Uterus (tissue), 2 donors: ENCODE results near the gene COL15A1.

Source experiments
- POLR2A ChIP-seq, 2 donors: fragments of 450-650 bp; IDR thresholded peaks; one replicate each; pipeline ENCODE4 v1.6.1; 2016; ENCODE audit warnings: antibody characterized with exemption in 2 of 2, mild to moderate bottlenecking in 1 of 2, moderate library complexity in 1 of 2
- TF ChIP-seq, protein P1 (sequence below), 4 experiments: fragments of 200-600 bp in 2 of 4; fragments of 450-650 bp in 2 of 4; sonication (generic) in 2 of 4; IDR thresholded peaks; one replicate each; pipeline ENCODE4 v1.5.1; 2016 to 2019; ENCODE audit warnings: antibody characterized with exemption in 4 of 4, mild to moderate bottlenecking in 2 of 4, moderate library complexity in 1 of 4

DNA sequence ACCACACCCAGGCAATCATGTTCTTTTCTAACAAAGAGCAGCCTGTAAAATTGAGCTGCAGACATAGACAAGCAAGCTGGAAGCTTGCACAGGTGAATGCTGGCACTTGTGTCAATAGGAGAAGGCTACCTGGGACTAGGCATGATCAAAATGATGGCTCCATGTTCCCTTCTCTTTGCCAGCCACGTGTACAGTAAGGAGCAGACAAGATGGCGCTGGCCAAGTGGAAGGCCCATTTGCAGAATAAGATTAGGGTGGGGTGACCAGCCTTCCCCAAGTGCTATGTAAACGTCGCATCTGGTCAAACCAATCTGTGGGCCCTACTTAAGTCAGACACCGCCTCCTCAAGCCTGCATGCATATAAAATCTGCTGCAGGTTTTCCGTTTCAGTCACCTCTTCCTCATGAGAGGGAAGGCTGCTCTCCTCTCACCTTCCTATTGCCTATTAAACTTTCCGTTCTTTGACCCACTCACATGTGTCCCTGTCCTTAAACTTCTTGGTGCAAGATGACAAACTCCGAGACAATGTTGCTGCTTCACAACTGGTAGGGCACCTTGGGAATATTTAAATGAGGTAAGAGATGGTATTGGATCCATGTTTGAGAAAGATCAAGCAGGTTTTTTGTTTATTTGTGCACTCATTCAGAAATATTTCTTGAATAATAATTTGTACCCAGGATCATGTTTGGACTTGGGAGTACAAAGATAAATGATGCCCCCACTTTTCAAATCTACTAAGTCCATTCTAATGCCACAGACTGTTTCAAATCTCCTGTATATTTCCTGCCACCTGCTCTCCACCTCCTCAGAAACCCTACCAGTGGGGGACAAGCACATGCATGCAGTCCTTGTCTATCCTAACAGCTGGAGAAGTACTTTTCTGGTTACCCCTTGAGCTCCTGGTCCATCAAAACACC, 130.5 kb downstream of the COL15A1 start:
- TF ChIP-seq POLR2A (IDR thresholded peaks at IDR 0.05) = no peak
- TF ChIP-seq, protein P1, sequence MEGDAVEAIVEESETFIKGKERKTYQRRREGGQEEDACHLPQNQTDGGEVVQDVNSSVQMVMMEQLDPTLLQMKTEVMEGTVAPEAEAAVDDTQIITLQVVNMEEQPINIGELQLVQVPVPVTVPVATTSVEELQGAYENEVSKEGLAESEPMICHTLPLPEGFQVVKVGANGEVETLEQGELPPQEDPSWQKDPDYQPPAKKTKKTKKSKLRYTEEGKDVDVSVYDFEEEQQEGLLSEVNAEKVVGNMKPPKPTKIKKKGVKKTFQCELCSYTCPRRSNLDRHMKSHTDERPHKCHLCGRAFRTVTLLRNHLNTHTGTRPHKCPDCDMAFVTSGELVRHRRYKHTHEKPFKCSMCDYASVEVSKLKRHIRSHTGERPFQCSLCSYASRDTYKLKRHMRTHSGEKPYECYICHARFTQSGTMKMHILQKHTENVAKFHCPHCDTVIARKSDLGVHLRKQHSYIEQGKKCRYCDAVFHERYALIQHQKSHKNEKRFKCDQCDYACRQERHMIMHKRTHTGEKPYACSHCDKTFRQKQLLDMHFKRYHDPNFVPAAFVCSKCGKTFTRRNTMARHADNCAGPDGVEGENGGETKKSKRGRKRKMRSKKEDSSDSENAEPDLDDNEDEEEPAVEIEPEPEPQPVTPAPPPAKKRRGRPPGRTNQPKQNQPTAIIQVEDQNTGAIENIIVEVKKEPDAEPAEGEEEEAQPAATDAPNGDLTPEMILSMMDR (IDR thresholded peaks at IDR 0.05) = no peak
